Measurements from ENCODE around the gene SLC25A45. TPM values are rescaled to one million over a fixed set of nuclear protein-coding genes. Genes with fewer than 3 reads are reported as not detected.
"Not testable (repeated sequence)": the region's sequence is repeated elsewhere in the genome, so short reads cannot be mapped to it uniquely, and the experiment has no call there.

SLC25A45 gene
- total RNA-seq, 2 donors from 2014 or later = 9.7 to 18.5 TPM

- Mint-ChIP-seq H3K27ac (no peak overlapping the region), H3K9me3 (no peaks in the 10 kb centered on the region), H3K36me3 (no peaks in the 10 kb centered on the region)
- ATAC-seq = no peak
- DNase-seq (ENCODE audit: low spot score in 2 of 2) = no peak
These were observed 19.5 kb downstream of the SLC25A45 start for GRCh38 chr11:65362966-65363365.

GRCh38 chr11:65362320-65362931, 20.0 kb downstream of the SLC25A45 start:
- ATAC-seq (peak; percentile 74 to 80), DNase-seq (ENCODE audit: low spot score in 2 of 2) (no peak)
- H3K27ac Mint-ChIP-seq = peak overlapping the region in 1 of 2 donors; percentile 34
- no peaks in the 10 kb centered on the region for H3K36me3 Mint-ChIP-seq
- H3K9me3 Mint-ChIP-seq = no peaks in the 10 kb centered on the region

GRCh38 chr11:65357856-65358356, 24.5 kb downstream of the SLC25A45 start:
- ATAC-seq = no peak
- Mint-ChIP-seq H3K36me3 (peaks cover 0 to under 1% of the 10 kb centered on the region in 2 donors), H3K27ac (no peak overlapping the region), H3K9me3 (no peaks in the 10 kb centered on the region)
- no peak for DNase-seq (ENCODE audit: low spot score in 2 of 2)

GRCh38 chr11:65356394-65356972, 26.0 kb downstream of the SLC25A45 start:
- DNase-seq (ENCODE audit: low spot score in 2 of 2) (no peak), ATAC-seq (no peak)
- H3K27ac Mint-ChIP-seq = no peak overlapping the region
- H3K36me3 Mint-ChIP-seq = peaks cover 0 to 10% of the 10 kb centered on the region in 2 donors
- H3K9me3 Mint-ChIP-seq = no peaks in the 10 kb centered on the region

- no peaks in the 10 kb centered on the region for H3K9me3 Mint-ChIP-seq
- ATAC-seq = no peak
- H3K27ac Mint-ChIP-seq = peak overlapping the region; percentile 58 to 79
- DNase-seq (ENCODE audit: low spot score in 2 of 2) = no peak
- H3K36me3 Mint-ChIP-seq = peaks cover 0 to 10% of the 10 kb centered on the region in 2 donors
These were observed 26.6 kb downstream of the SLC25A45 start for GRCh38 chr11:65355776-65356393.

GRCh38 chr11:65355013-65355775, 27.3 kb downstream of the SLC25A45 start:
- DNase-seq (ENCODE audit: low spot score in 2 of 2) = peak in 1 of 2 donors; percentile 70
- Mint-ChIP-seq H3K36me3 (peaks cover 0 to 10% of the 10 kb centered on the region in 2 donors), H3K27ac (peak overlapping the region; percentile 79 to 83), H3K9me3 (no peaks in the 10 kb centered on the region)
- peak; percentile 32 to 42 for ATAC-seq

- Mint-ChIP-seq H3K36me3 (peaks cover 0 to 10% of the 10 kb centered on the region in 2 donors), H3K27ac (peak within 1 kb of the TSS; percentile 79 to 83), H3K9me3 (no peaks in the 10 kb centered on the region)
- ATAC-seq (peak; percentile 96 to 98), DNase-seq (ENCODE audit: low spot score in 2 of 2) (peak; percentile 93 to 97)
These were observed 28.0 kb downstream of the SLC25A45 start, which contains the start of gene TIGD3 for GRCh38 chr11:65354265-65355012. Gene TIGD3 (plus strand): TSS chr11:65354751. CDS start chr11:65355809, 1,058 bp downstream.

GRCh38 chr11:65353900-65354264, 28.6 kb downstream of the SLC25A45 start:
- Mint-ChIP-seq H3K36me3 (peaks cover 1 to 10% of the 10 kb centered on the region in 2 donors), H3K9me3 (no peaks in the 10 kb centered on the region), H3K27ac (peak overlapping the region; percentile 54 to 59)
- no peak for DNase-seq (ENCODE audit: low spot score in 2 of 2)
- no peak for ATAC-seq

- Mint-ChIP-seq H3K27ac (peak overlapping the region; percentile 54 to 59), H3K9me3 (no peaks in the 10 kb centered on the region), H3K36me3 (peaks cover 4 to 10% of the 10 kb centered on the region in 2 donors)
- ATAC-seq (no peak), DNase-seq (ENCODE audit: low spot score in 2 of 2) (no peak)
These were observed 29.1 kb downstream of the SLC25A45 start for GRCh38 chr11:65353376-65353775.

GRCh38 chr11:65352783-65353182, 29.7 kb downstream of the SLC25A45 start:
- ATAC-seq = no peak
- DNase-seq (ENCODE audit: low spot score in 2 of 2) = no peak
- Mint-ChIP-seq H3K27ac (no peak overlapping the region), H3K9me3 (no peaks in the 10 kb centered on the region), H3K36me3 (peaks cover 4 to 10% of the 10 kb centered on the region in 2 donors)

- no peak overlapping the region for H3K27ac Mint-ChIP-seq
- DNase-seq (ENCODE audit: low spot score in 2 of 2) (no peak), ATAC-seq (no peak)
- no peaks in the 10 kb centered on the region for H3K9me3 Mint-ChIP-seq
- peaks cover 5 to 13% of the 10 kb centered on the region in 2 donors for H3K36me3 Mint-ChIP-seq
These were observed 30.9 kb downstream of the SLC25A45 start for GRCh38 chr11:65351511-65351910.

GRCh38 chr11:65341856-65342255, 40.6 kb downstream of the SLC25A45 start:
- H3K9me3 Mint-ChIP-seq = no peaks in the 10 kb centered on the region
- H3K36me3 Mint-ChIP-seq = peaks cover 12 to 16% of the 10 kb centered on the region in 2 donors
- H3K27ac Mint-ChIP-seq = peak overlapping the region in 1 of 2 donors; percentile 65
- DNase-seq (ENCODE audit: low spot score in 2 of 2) (no peak), ATAC-seq (no peak)

GRCh38 chr11:65340226-65340625, 42.2 kb downstream of the SLC25A45 start:
- Mint-ChIP-seq H3K36me3 (peaks cover 5 to 8% of the 10 kb centered on the region in 2 donors), H3K9me3 (no peaks in the 10 kb centered on the region), H3K27ac (peak overlapping the region; percentile 41 to 81)
- DNase-seq (ENCODE audit: low spot score in 2 of 2) (no peak), ATAC-seq (no peak)

GRCh38 chr11:65338676-65339075, 43.8 kb downstream of the SLC25A45 start:
- Mint-ChIP-seq H3K36me3 (peaks cover 7 to 17% of the 10 kb centered on the region in 2 donors), H3K27ac (peak overlapping the region; percentile 12 to 34), H3K9me3 (no peaks in the 10 kb centered on the region)
- DNase-seq (ENCODE audit: low spot score in 2 of 2) (no peak), ATAC-seq (no peak)

GRCh38 chr11:65334696-65335295, 47.6 kb downstream of the SLC25A45 start:
- Mint-ChIP-seq H3K27ac (peak overlapping the region; percentile 88 to 89), H3K36me3 (peaks cover 6 to 21% of the 10 kb centered on the region in 2 donors), H3K9me3 (no peaks in the 10 kb centered on the region)
- DNase-seq (ENCODE audit: low spot score in 2 of 2) = no peak
- ATAC-seq = peak in 1 of 2 donors; percentile 23

GRCh38 chr11:65332591-65332990, 49.9 kb downstream of the SLC25A45 start:
- not testable (repeated sequence) for H3K27ac Mint-ChIP-seq; ATAC-seq; H3K9me3 Mint-ChIP-seq; DNase-seq (ENCODE audit: low spot score in 2 of 2)
- H3K36me3 Mint-ChIP-seq = peaks cover 6 to 13% of the 10 kb centered on the region in 2 donors
